Esophagus muscularis mucosa (tissue), 3 donors: ENCODE data around the gene ATG13.

Source experiments
- CTCF ChIP-seq, 3 experiments: fragments of 200-600 bp in 2 of 3; fragments of 450-650 bp in 1 of 3; sonication (generic) in 2 of 3; IDR thresholded peaks; one replicate each; pipeline ENCODE4 v1.5.1; 2017 to 2019; ENCODE audit warnings: antibody characterized with exemption in 3 of 3, mild to moderate bottlenecking in 2 of 3, moderate library complexity in 1 of 3
- POLR2A ChIP-seq: fragments of 450-650 bp; IDR thresholded peaks from one replicate; pipeline ENCODE4 v1.6.1; 2017; ENCODE audit warnings: antibody characterized with exemption, moderate library complexity, mild to moderate bottlenecking, low read depth
- POLR2AphosphoS5 ChIP-seq, 2 donors: sonication (generic); formaldehyde crosslinking; IDR thresholded peaks; one replicate each; pipeline ENCODE4 v1.6.1; 2017; ENCODE audit warnings: antibody characterized with exemption in 2 of 2

GRCh38 chr11:46677991-46678740 lies 60.8 kb downstream of the ATG13 start:
- TF ChIP-seq POLR2AphosphoS5 (IDR thresholded peaks at IDR 0.05) (no peak), CTCF (IDR thresholded peaks at IDR 0.05) (no peak), POLR2A (no peak)
